Progenitor cell of endocrine pancreas (in vitro differentiated cells): ENCODE results near the gene ENTR1. TPM values are rescaled to one million over a fixed set of nuclear protein-coding genes. Genes with fewer than 3 reads are reported as not detected.
"Not testable (repeated sequence)": the region's sequence is repeated elsewhere in the genome, so short reads cannot be mapped to it uniquely, and the experiment has no call there.

ENCODE experiments used
- DNase-seq: peaks from one replicate; pipeline ENCODE4 v3.0.0; 2021; ENCODE audit warnings: low spot score; ENCODE audit not compliant: unreplicated experiment
- H3K27ac Mint-ChIP-seq: 2 replicates; pipeline ENCODE4 v1.8.0; 2021; ENCODE audit warnings: mild to moderate bottlenecking, moderate library complexity, mixed read lengths
- H3K27me3 Mint-ChIP-seq: 2 replicates; pipeline ENCODE4 v1.8.0; 2021; ENCODE audit warnings: mixed read lengths
- H3K36me3 Mint-ChIP-seq: 2 replicates; pipeline ENCODE4 v1.8.0; 2022; ENCODE audit warnings: mixed read lengths; ENCODE audit not compliant: insufficient read depth
- H3K4me1 Mint-ChIP-seq: 2 replicates; pipeline ENCODE4 v1.8.0; 2021; ENCODE audit warnings: low read depth, mixed read lengths
- H3K4me3 Mint-ChIP-seq: 2 replicates; pipeline ENCODE4 v1.8.0; 2021; ENCODE audit warnings: low read depth, mild to moderate bottlenecking, moderate library complexity, mixed read lengths
- H3K9me3 Mint-ChIP-seq: 2 replicates; pipeline ENCODE4 v1.8.0; 2021; ENCODE audit warnings: low read depth, mixed read lengths
- CTCF ChIP-seq: fragments of 200-600 bp; sonication (generic); IDR thresholded peaks from one replicate; pipeline ENCODE4 v1.5.0; 2021; ENCODE audit warnings: antibody characterized with exemption, mild to moderate bottlenecking; ENCODE audit not compliant: unreplicated experiment
- total RNA-seq: library from RNA; stranded (reverse); gene quantifications from 2 replicates; pipeline ENCODE4 v1.2.1, GENCODE V29; 2021

ENTR1 gene
- total RNA-seq, 1 donor from 2014 or later: 70.9 TPM

- no peak for DNase-seq
- Mint-ChIP-seq H3K9me3 (no peaks in the 10 kb centered on the region), H3K4me1 (peaks cover 18% of the 10 kb centered on the region), H3K27ac (no peak overlapping the region), H3K4me3 (peak overlapping the region; percentile 47), H3K27me3 (no peaks in the 10 kb centered on the region), H3K36me3 (peaks cover 12% of the 10 kb centered on the region)
- TF ChIP-seq CTCF: no peak
Measured at GRCh38 chr9:136407911-136408310, 2.5 kb downstream of the ENTR1 start.

DNA sequence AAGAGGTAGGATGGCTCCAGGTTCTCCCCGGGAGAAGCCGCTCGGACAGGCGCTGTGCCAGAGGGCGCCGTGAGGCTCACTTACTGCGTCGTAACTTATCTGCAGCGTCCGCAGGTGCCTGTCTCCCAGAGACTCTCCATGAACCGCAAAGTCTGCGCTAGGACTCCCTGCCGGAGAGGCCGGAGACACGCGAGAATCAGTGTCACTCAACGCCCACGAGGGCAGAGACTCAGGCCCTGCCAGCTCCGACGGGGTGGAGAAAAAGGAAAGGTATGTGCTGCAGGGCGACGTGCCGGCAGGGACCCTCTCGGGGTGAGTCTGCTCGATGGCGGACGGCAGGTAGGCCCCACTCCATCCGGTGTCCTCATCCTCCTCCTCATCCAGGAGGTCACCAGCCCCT, 3.4 kb downstream of the ENTR1 start:
- not testable (repeated sequence) for DNase-seq, H3K27me3 Mint-ChIP-seq, H3K27ac Mint-ChIP-seq, H3K9me3 Mint-ChIP-seq, H3K4me3 Mint-ChIP-seq
- Mint-ChIP-seq H3K36me3 (peaks cover 12% of the 10 kb centered on the region), H3K4me1 (peaks cover 18% of the 10 kb centered on the region)

- H3K36me3 Mint-ChIP-seq: peaks cover 12% of the 10 kb centered on the region
Measured at GRCh38 chr9:136405904-136406303, 4.5 kb downstream of the ENTR1 start.

DNA sequence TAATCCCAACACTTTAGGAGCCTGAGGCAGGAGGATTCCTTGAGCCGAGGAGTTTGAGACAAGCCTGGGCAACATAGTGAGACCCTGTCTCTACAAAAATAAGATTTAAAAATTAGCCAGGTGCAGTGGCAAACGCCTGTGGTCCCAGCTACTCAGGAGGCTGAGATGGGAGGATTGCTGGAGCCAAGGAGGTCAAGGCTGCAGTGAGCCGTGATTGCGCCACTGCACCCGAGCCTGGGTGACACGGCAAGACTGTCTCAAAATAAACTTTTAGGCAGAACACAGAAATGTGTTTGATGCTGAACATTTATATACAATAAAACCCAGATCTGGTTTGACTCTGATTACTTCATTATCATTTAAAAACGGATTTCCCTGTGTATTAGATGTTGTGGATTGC, 4.9 kb downstream of the ENTR1 start:
- H3K36me3 Mint-ChIP-seq: peaks cover 12% of the 10 kb centered on the region
- no peak overlapping the region for H3K27ac Mint-ChIP-seq
- TF ChIP-seq CTCF: no peak
- no peaks in the 10 kb centered on the region for H3K27me3 Mint-ChIP-seq
- no peak overlapping the region for H3K4me3 Mint-ChIP-seq
- DNase-seq: no peak
- peaks cover 11% of the 10 kb centered on the region for H3K4me1 Mint-ChIP-seq
- H3K9me3 Mint-ChIP-seq: no peaks in the 10 kb centered on the region

More at GRCh38 chr9:136405904-136406303, 4.5 kb downstream of the ENTR1 start:
- H3K4me1 Mint-ChIP-seq: peaks cover 11% of the 10 kb centered on the region
- H3K4me3 Mint-ChIP-seq, H3K9me3 Mint-ChIP-seq, DNase-seq, H3K27ac Mint-ChIP-seq, H3K27me3 Mint-ChIP-seq: not testable (repeated sequence)

- peaks cover 8% of the 10 kb centered on the region for H3K4me1 Mint-ChIP-seq
Measured at GRCh38 chr9:136404801-136405136, 5.6 kb downstream of the ENTR1 start.

GRCh38 chr9:136403915-136404800, 6.3 kb downstream of the ENTR1 start:
- Mint-ChIP-seq H3K36me3 (peaks cover 12% of the 10 kb centered on the region), H3K4me1 (peaks cover 4% of the 10 kb centered on the region), H3K4me3 (no peak overlapping the region), H3K27me3 (no peaks in the 10 kb centered on the region), H3K9me3 (no peaks in the 10 kb centered on the region), H3K27ac (no peak overlapping the region)
- DNase-seq: no peak
- TF ChIP-seq CTCF: no peak

More at GRCh38 chr9:136404801-136405136, 5.6 kb downstream of the ENTR1 start:
- no peaks in the 10 kb centered on the region for H3K27me3 Mint-ChIP-seq
- no peaks in the 10 kb centered on the region for H3K9me3 Mint-ChIP-seq
- H3K36me3 Mint-ChIP-seq: peaks cover 12% of the 10 kb centered on the region
- no peak overlapping the region for H3K4me3 Mint-ChIP-seq
- no peak overlapping the region for H3K27ac Mint-ChIP-seq
- no peak for DNase-seq
- TF ChIP-seq CTCF: no peak
